ENCODE measurements around the gene PITPNB.

- TF ChIP-seq POLR2A (IDR thresholded peaks at IDR 0.05) (no peak), CTCF (IDR thresholded peaks at IDR 0.05 in 4 of 5, conservative IDR thresholded peaks at IDR 0.05 in 1 of 5) (no peak)
These were observed 83.6 kb downstream of the PITPNB start for GRCh38 chr22:27835446-27835845.

All from gastrocnemius medialis (tissue), 4 donors.